OCI-LY3 (cell line): ENCODE data around the gene RPL21.

Source experiments
- H2AFZ ChIP-seq: fragments of 200-600, 300-600 bp; shearing (Covaris generic); 2 replicates; pipeline ENCODE4 v1.6.0; 2014; ENCODE audit warnings: antibody characterized with exemption, low read depth, low read length
- H3K27ac ChIP-seq: fragments of 200-600, 300-600 bp; sonication (generic); 2 replicates; pipeline ENCODE4 v1.5.1; 2014; ENCODE audit warnings: mild to moderate bottlenecking, low read length, moderate library complexity, mixed read lengths
- H3K27me3 ChIP-seq: fragments of 200-600, 300-600 bp; sonication (generic); 2 replicates; pipeline ENCODE4 v1.6.1; 2014; ENCODE audit warnings: low read depth, low read length, mixed read lengths
- H3K36me3 ChIP-seq: fragments of 200-600, 300-600 bp; sonication (generic); replicated peaks from 2 replicates; pipeline ENCODE3; 2014; ENCODE audit warnings: low read depth, low read length, mixed read lengths
- H3K4me1 ChIP-seq: fragments of 300-600, 200-600 bp; sonication (generic); 2 replicates; pipeline ENCODE4 v1.6.1; 2014; ENCODE audit warnings: low read length, mixed read lengths
- H3K4me2 ChIP-seq: fragments of 200-600, 300-600 bp; sonication (generic); 2 replicates; pipeline ENCODE4 v1.6.1; 2014; ENCODE audit warnings: low read length, mixed read lengths
- H3K4me3 ChIP-seq: fragments of 300-600, 200-600 bp; sonication (generic); 2 replicates; pipeline ENCODE4 v1.5.1; 2014; ENCODE audit warnings: antibody characterized with exemption, mild to moderate bottlenecking, low read length, moderate library complexity
- H3K79me2 ChIP-seq: fragments of 300-600, 200-600 bp; shearing (Covaris generic); 2 replicates; pipeline ENCODE4 v1.6.1; 2014; ENCODE audit warnings: mild to moderate bottlenecking, low read length, mixed read lengths
- H3K9ac ChIP-seq: fragments of 300-600, 200-600 bp; shearing (Covaris generic); 2 replicates; pipeline ENCODE4 v1.6.0; 2014; ENCODE audit warnings: mild to moderate bottlenecking, low read length, moderate library complexity
- H3K9me3 ChIP-seq: fragments of 200-600, 300-600 bp; shearing (Covaris generic); 2 replicates; pipeline ENCODE4 v1.6.1; 2014; ENCODE audit warnings: low read length, mixed read lengths; ENCODE audit not compliant: insufficient read depth
- H4K20me1 ChIP-seq: fragments of 200-600, 300-600 bp; sonication (generic); 2 replicates; pipeline ENCODE4 v1.6.1; 2016; ENCODE audit warnings: low read length, mixed read lengths; ENCODE audit not compliant: insufficient read depth
- CTCF ChIP-seq: fragments of 200-600, 300-600 bp; sonication (generic); IDR thresholded peaks from 2 replicates; pipeline ENCODE4 v1.5.1; 2014; ENCODE audit warnings: antibody characterized with exemption, low read length, low read depth
- EZH2phosphoT487 ChIP-seq: fragments of 200-600 bp; shearing (Covaris generic); IDR thresholded peaks from 2 replicates; pipeline ENCODE4 v1.6.1; 2018; ENCODE audit warnings: antibody characterized with exemption, mixed run types, low read depth

RPL21 gene

DNA sequence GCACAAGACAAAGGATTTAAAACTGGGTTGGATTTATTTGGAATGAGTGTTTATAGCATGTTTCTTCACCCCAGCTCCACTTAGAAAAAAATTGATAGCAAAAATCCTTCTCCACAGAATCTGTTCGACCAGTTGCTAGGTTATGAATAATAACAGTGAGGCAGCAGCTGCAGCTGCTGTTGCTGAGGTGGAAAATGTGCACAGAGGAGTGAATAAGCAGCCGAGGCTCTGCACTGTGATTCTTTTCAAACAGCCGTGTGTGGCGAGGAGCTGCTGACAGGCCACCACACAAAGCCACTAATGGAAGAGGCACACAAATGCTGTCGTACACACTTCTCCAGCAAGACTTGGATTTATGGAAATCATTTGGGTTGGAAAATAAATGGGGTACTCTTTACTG lies 12.8 kb downstream of the RPL21 start:
- peaks cover 14% of the 10 kb centered on the region for H3K4me1 ChIP-seq
- no peak overlapping the region for H2AFZ ChIP-seq
- no peaks in the 10 kb centered on the region for H3K9me3 ChIP-seq
- no peaks in the 10 kb centered on the region for H3K27me3 ChIP-seq
- no peak for TF ChIP-seq CTCF
- no peak for TF ChIP-seq EZH2phosphoT487
- no peak overlapping the region for H3K27ac ChIP-seq
- H3K9ac ChIP-seq, result no peak overlapping the region
- H3K4me2 ChIP-seq, result no peak overlapping the region
- H3K36me3 ChIP-seq, result peaks cover 26% of the 10 kb centered on the region
- peaks cover 4% of the 10 kb centered on the region; the same call in 1 of the 2 replicates for H3K79me2 ChIP-seq
- H4K20me1 ChIP-seq, result peaks cover 21% of the 10 kb centered on the region
- no peak overlapping the region for H3K4me3 ChIP-seq

GRCh38 chr13:27264648-27265047 lies 13.3 kb downstream of the RPL21 start:
- Histone ChIP-seq H3K4me2 (no peak overlapping the region), H3K36me3 (peaks cover 23% of the 10 kb centered on the region), H3K4me1 (peaks cover 9% of the 10 kb centered on the region), H3K4me3 (no peak overlapping the region), H3K27me3 (no peaks in the 10 kb centered on the region), H4K20me1 (peaks cover 17% of the 10 kb centered on the region), H3K79me2 (no peaks in the 10 kb centered on the region; the same call in 1 of the 2 replicates), H3K9ac (no peak overlapping the region), H3K9me3 (no peaks in the 10 kb centered on the region), H3K27ac (no peak overlapping the region), H2AFZ (no peak overlapping the region)
- TF ChIP-seq CTCF (no peak), EZH2phosphoT487 (no peak)

DNA sequence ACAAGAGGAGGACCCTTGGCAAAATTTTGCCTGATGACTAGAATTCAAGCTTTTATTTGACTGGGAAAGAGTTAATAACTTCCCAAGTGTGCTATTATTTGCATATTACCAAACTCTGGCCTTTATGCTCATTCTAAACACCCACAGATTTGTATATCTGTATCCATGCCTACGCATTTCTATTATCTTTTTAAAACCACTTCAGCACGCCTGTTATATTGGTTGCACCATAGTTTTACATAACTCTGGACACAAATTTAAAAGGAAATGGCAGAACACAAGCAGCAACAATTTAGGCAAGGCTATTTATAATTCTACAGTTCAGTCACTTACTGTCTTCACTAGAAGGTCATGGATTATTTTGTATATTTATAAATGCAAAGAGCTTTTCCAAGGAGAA lies 15.6 kb downstream of the RPL21 start:
- H3K4me2 ChIP-seq, result no peak overlapping the region
- H3K79me2 ChIP-seq, result no peaks in the 10 kb centered on the region
- no peaks in the 10 kb centered on the region for H4K20me1 ChIP-seq
- no peak overlapping the region for H3K4me3 ChIP-seq
- H3K27me3 ChIP-seq, result no peaks in the 10 kb centered on the region
- no peak overlapping the region for H3K9ac ChIP-seq
- H3K27ac ChIP-seq, result no peak overlapping the region
- H2AFZ ChIP-seq, result no peak overlapping the region
- peaks cover 3% of the 10 kb centered on the region; the same call in 1 of the 2 replicates for H3K4me1 ChIP-seq
- H3K9me3 ChIP-seq, result no peaks in the 10 kb centered on the region
- peaks cover 6% of the 10 kb centered on the region for H3K36me3 ChIP-seq
- TF ChIP-seq EZH2phosphoT487 (no peak), CTCF (no peak)

GRCh38 chr13:27267596-27267995 lies 16.2 kb downstream of the RPL21 start:
- H3K9me3 ChIP-seq, result no peaks in the 10 kb centered on the region
- H3K36me3 ChIP-seq, result peaks cover 3% of the 10 kb centered on the region
- H3K4me2 ChIP-seq, result no peak overlapping the region
- H3K27me3 ChIP-seq, result no peaks in the 10 kb centered on the region
- no peak overlapping the region for H3K27ac ChIP-seq
- H3K9ac ChIP-seq, result no peak overlapping the region
- no peak for TF ChIP-seq EZH2phosphoT487
- H2AFZ ChIP-seq, result no peak overlapping the region
- H3K79me2 ChIP-seq, result no peaks in the 10 kb centered on the region
- H3K4me3 ChIP-seq, result no peak overlapping the region
- H4K20me1 ChIP-seq, result no peaks in the 10 kb centered on the region
- H3K4me1 ChIP-seq, result peaks cover 3% of the 10 kb centered on the region; the same call in 1 of the 2 replicates
